Superior temporal gyrus (tissue), 1 donor: ENCODE data around the gene KRT2.

Experiments
- DNase-seq: peaks from one replicate; pipeline ENCODE4 v3.0.0-alpha.2; 2016; ENCODE audit errors: extremely low spot score

Gene KRT2

GRCh38 chr12:52641468-52641867 lies 10.5 kb downstream of the KRT2 start:
- no peak for DNase-seq

- DNase-seq, result no peak
Measured at GRCh38 chr12:52637299-52637698, 14.7 kb downstream of the KRT2 start.

- DNase-seq, result no peak
Measured at GRCh38 chr12:52636592-52637258, 15.3 kb downstream of the KRT2 start.

- DNase-seq, result no peak
Measured at GRCh38 chr12:52636189-52636588, 15.8 kb downstream of the KRT2 start.

DNA sequence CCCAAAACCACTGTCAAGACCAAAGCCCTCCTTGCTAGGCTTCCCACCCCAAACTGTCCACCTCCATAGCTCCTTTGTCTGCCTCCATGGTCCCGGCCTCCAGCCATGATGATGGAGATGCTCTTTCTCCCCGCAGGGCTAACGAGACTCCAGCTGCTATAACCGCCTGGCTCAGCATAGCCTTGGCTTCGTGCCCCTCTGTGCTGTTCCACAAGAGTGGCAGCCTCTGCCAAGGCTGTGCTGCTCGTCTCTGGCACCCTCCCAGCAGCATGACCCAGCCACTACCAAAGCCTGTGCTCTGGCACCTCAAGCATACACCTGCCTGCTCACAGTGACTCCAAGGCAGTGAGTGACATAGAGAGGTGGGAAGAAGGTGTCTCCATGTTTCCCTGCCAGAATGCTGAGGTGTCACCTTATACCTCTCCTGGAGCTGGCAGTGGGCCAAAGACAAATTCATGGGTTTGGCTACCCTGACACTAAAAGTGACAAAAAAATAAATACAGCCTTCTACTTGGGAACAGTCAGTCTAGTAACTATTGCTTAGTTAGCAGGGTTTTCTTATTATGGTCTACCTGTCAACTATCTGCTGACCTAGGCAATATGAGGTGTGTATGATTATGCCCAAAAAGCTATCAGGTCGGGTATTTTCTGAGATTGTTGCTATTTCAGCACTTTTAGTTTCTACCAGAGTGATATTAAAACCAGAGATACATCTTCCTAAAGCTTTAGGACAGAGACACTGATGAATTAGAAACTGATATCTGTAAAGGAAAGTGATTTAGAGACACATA lies 17.6 kb downstream of the KRT2 start:
- DNase-seq, result peak; percentile 85

GRCh38 chr12:52633383-52633782 lies 18.6 kb downstream of the KRT2 start:
- no peak for DNase-seq

GRCh38 chr12:52632656-52633055 lies 19.4 kb downstream of the KRT2 start:
- DNase-seq, result no peak

DNA sequence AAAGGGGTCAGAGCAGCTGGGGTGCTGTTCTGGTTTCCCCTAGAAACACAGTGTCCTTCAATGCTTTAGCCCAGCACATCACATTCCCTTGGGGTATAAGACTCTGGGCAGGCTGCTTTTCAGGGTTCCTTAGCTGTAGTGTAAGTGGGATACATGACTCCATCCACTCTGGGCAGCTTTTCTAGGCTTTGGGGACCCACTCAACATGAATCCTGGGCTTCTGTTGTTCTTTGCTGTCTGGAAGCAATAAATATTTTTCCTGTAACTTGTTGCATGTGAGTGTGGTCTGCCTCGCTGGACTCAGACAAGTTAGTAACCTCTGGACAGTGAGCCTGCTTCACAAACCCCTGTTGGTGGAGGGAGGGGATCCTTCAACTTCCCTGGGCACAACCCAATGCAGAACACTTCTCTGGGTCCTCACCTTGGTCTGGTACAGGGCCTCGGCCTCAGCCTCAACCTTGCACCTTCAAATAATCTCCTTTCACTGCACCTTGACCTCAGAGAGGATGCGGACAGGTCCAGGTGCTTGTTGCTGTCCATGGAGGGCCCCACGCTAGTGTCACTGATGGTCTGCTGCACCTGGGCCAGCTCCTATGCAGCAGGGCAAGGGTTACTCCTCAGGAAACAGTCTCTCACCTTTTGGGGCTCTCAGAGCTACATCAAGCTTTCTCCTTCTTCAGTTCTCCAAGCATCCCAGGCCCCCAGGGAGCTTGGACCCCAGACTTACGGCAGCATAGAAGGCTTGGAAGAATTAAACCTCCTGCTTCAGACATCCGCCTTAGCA lies 20.1 kb downstream of the KRT2 start:
- DNase-seq, result no peak

- DNase-seq, result no peak
Measured at GRCh38 chr12:52631264-52631663, 20.7 kb downstream of the KRT2 start.

DNA sequence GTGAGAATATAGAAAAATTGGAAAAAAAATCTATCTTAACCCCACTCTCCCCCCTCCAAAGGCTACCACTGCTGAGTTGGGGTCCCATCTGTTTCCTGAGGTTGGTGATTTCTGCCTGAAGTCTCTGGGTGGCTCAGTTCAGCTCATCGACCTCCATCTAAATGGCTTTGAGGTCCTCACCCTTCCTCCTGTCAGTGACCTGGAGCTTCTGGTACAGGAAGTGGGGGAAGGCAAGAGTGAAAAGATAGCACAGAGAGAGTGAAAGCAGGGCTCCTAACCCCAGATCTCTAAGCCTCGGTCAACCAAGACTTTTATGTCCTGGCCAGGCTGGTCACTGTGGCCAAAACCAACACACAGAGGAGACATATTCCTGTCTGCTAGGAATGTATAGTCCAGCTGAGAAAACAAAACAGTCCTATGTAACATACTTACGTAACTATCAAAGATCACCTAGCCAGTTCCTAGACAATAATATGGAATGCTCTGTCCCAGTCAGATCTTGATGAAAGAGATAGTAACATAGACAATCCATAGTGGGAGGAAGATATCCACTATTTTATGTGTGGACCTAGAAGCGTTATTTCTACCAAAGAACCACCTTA lies 21.3 kb downstream of the KRT2 start:
- DNase-seq, result no peak

- DNase-seq, result no peak
Measured at GRCh38 chr12:52630008-52630500, 22.0 kb downstream of the KRT2 start.

DNA sequence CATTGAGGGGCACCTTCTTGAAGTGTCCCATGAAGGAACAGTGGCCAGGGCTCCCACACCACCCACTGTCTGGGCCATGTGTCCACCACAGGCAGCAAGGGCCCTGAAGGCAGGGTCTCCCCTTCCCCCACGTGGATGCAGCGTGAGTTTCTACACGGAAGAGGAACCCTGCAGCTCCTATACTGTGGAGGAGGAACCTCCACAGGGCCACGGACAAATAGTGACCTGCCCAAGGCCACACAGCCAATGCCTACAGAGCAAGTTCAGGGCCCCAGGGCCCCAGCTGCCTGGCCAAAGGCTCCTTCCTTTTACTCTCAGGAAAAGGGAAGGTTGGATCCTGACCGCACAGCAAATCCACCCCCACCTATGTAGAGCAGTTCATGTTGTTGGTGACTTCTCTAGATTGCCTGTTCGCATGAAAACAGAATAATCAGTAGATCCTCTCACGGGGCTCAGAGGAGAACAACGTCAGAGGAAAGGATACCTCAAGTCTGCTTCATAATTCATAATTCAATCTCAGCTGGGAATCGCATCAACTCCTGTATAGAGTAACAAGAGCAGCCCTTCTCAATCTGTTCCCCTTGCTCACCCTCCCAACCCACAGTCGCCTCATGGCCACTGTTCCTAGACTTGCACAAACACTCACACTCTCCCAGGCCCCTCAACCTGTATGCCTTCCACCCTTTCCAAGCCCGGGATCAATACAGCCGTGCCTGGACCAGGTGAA lies 22.6 kb downstream of the KRT2 start:
- no peak for DNase-seq

DNA sequence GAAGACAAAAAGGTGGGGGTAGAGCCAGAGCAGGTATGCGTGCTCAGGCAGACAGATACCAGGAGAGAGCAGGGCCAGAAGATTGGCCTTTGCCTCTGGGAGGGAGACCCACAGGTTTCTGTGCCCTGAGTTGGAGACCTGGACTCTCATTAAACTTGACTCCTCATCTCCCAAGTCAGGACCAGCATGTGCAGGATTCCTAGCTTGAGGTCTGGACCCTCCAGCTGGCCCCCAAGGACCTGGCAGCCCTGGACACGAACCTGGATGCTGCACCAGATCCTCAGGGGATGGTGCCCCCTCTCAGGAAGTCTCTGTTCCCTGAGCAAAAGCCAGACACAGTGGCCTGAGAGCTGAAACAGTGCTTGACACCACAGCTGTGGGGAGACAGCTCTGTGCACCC lies 23.2 kb downstream of the KRT2 start:
- no peak for DNase-seq

DNA sequence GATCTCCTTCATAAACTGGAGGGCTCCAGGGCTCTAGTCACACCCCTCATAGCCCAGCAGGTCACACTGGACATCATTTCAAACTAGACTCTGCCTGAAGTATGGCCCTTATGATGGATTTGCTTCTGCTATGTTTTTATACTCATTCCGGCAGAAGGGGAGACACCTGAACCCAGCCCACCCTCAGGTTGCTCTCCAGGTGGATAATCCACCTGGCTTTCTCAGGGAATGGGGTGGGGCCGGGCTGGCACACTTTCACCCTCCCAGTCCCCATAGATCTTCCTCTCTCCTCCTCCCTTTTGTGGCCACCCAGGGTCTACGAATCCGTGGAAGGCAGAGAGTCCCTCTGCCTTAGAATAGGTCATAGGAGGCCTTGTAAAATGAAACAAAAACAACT lies 23.9 kb downstream of the KRT2 start:
- DNase-seq, result no peak

- no peak for DNase-seq
Measured at GRCh38 chr12:52627395-52628110, 24.5 kb downstream of the KRT2 start.

GRCh38 chr12:52622349-52622748 lies 29.7 kb downstream of the KRT2 start:
- no peak for DNase-seq

GRCh38 chr12:52618866-52619265 lies 33.1 kb downstream of the KRT2 start:
- no peak for DNase-seq

DNA sequence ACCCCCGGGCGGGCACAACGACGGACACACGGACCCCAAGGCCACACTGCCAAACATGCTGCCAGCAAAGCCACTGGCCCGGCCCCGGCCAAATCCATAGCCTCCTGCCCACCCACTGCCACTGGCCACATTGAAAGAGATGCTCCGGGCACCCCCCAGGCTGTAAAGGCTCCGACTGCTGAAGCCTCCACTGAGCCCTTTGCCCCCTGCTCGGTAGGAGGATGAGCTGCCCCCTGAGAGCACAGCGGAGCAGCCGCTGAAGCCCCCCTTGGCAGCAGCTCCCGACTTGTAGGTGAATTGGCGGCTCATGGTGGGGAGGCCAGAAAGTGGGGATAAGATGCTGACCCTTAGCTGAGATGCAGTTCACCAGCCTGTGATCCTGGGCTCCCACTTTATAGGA lies 33.8 kb downstream of the KRT2 start, which contains the start of gene KRT73:
Gene KRT73 (minus strand): TSS at position 344 of the 400 bp plus-strand sequence. CDS start 35 bp downstream, at position 309.
- DNase-seq, result no peak

DNA sequence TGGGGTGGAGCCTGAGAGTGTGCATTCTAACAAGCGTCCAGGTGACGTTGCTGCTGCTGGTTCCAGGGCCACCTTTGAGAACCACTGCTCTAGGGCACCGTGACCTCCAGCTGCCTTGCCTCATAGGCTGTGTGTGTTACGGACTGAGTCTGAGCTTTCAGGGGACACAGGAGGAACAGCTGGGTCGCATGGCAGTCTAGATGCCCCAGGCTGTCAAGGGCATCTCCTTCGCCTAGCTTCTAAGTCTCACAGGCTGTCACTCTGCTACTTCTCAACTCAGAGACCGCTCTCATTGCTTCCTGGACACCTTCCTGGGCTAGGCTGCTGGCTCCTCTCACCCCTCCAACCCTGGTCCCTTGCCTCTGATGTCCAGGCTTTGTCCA lies 34.6 kb downstream of the KRT2 start:
- no peak for DNase-seq

DNA sequence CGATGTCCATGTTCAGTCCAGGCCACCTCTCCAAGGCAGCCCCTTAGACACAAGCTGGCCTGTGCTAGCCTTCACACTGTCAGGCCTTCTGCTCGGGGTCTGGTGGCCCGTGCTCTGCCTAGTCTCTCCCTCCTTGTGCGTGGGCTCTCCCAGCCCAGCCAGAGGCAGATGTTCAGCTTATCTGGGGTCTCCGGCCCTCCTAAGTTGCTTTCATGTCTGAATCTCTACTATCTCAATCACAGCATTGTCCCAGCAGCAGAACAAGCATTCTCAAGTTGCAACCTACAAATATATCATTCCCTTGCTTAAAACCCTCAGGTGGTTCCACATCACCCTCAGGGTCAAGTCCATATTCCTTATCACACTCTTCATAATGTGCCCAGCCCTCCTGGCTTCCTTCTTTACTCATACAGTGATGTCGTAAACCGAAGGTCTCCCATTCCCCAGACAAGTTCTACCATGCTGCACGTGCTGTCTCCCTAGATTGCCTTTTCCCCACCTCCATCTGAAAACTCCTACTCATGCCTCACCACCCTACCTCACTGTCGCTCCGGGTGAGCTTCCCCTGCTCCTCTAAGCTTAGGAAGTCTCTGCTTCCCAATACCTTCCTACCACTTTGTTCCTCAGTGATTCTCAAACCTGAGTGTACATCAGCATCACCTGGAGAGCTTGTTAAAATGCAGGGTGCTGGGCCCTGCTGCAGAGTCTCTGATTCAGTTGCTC lies 35.2 kb downstream of the KRT2 start:
- no peak for DNase-seq
